GM12892 (cell line): ENCODE data around the gene FYB2.

Experiments used
- DNase-seq: peaks from one replicate; pipeline ENCODE4 v3.0.0; 2011; ENCODE audit not compliant: insufficient read length
- FAIRE-seq: peaks from 2 replicates; lab custom pipeline; 2011; peaks lifted over from hg19 to GRCh38; lab: Jason Lieb, UNC
- POLR2A ChIP-seq: IDR thresholded peaks from 2 replicates; pipeline ENCODE4 v1.6.1; 2011; ENCODE audit warnings: low read depth, low read length, control low read depth
- POLR2AphosphoS5 ChIP-seq: IDR thresholded peaks from 2 replicates; pipeline ENCODE4 v1.6.1; 2011; ENCODE audit warnings: low read depth, low read length, control low read depth
- TAF1 ChIP-seq: IDR thresholded peaks from 2 replicates; pipeline ENCODE4 v1.6.1; 2011; ENCODE audit warnings: low read depth, mild to moderate bottlenecking, control low read depth, low read length, borderline replicate concordance

FYB2 gene

GRCh38 chr1:56850922-56851321 is 31.7 kb upstream of the FYB2 start:
- no peak for FAIRE-seq
- DNase-seq: no peak
- TF ChIP-seq TAF1: no peak
- no peak for TF ChIP-seq POLR2AphosphoS5
- TF ChIP-seq POLR2A: no peak

- TF ChIP-seq TAF1 (no peak), POLR2AphosphoS5 (no peak), POLR2A (no peak)
- FAIRE-seq (no peak), DNase-seq (no peak)
Observed at GRCh38 chr1:56850411-56850810, 31.2 kb upstream of the FYB2 start.

GRCh38 chr1:56849750-56850149 is 30.5 kb upstream of the FYB2 start:
- DNase-seq: no peak
- TF ChIP-seq POLR2A (no peak), TAF1 (no peak), POLR2AphosphoS5 (no peak)
- no peak for FAIRE-seq

- DNase-seq: no peak
- no peak for FAIRE-seq
- TF ChIP-seq TAF1: no peak
Observed at GRCh38 chr1:56845343-56845742, 26.1 kb upstream of the FYB2 start.

- FAIRE-seq (no peak), DNase-seq (no peak)
- TF ChIP-seq TAF1: no peak
Observed at GRCh38 chr1:56844545-56845136, 25.4 kb upstream of the FYB2 start.

- no peak for TF ChIP-seq TAF1
- TF ChIP-seq POLR2AphosphoS5: no peak
- no peak for TF ChIP-seq POLR2A
- FAIRE-seq (no peak), DNase-seq (no peak)
Observed at GRCh38 chr1:56843544-56843943, 24.3 kb upstream of the FYB2 start.

- TF ChIP-seq POLR2A (no peak), POLR2AphosphoS5 (no peak), TAF1 (no peak)
- no peak for DNase-seq
- FAIRE-seq: no peak
Observed at GRCh38 chr1:56838759-56839158, 19.6 kb upstream of the FYB2 start.

- DNase-seq (no peak), FAIRE-seq (no peak)
- no peak for TF ChIP-seq POLR2AphosphoS5
- TF ChIP-seq POLR2A: no peak
- TF ChIP-seq TAF1: no peak
Observed at GRCh38 chr1:56837244-56837939, 18.2 kb upstream of the FYB2 start.

GRCh38 chr1:56836359-56836758 is 17.2 kb upstream of the FYB2 start:
- no peak for TF ChIP-seq TAF1
- no peak for TF ChIP-seq POLR2AphosphoS5
- TF ChIP-seq POLR2A: no peak
- FAIRE-seq: no peak
- DNase-seq: no peak

- TF ChIP-seq POLR2A (no peak), TAF1 (no peak), POLR2AphosphoS5 (no peak)
- FAIRE-seq: no peak
- no peak for DNase-seq
Observed at GRCh38 chr1:56835657-56836056, 16.5 kb upstream of the FYB2 start.

- DNase-seq: no peak
- TF ChIP-seq TAF1 (no peak), POLR2A (no peak), POLR2AphosphoS5 (no peak)
- FAIRE-seq: no peak
Observed at GRCh38 chr1:56834137-56834900, 15.1 kb upstream of the FYB2 start.

GRCh38 chr1:56833088-56833487 is 13.9 kb upstream of the FYB2 start:
- no peak for TF ChIP-seq TAF1
- no peak for TF ChIP-seq POLR2A
- TF ChIP-seq POLR2AphosphoS5: no peak
- no peak for DNase-seq
- FAIRE-seq: no peak
